ENCODE data around the gene NLK.

The NLK gene

DNA sequence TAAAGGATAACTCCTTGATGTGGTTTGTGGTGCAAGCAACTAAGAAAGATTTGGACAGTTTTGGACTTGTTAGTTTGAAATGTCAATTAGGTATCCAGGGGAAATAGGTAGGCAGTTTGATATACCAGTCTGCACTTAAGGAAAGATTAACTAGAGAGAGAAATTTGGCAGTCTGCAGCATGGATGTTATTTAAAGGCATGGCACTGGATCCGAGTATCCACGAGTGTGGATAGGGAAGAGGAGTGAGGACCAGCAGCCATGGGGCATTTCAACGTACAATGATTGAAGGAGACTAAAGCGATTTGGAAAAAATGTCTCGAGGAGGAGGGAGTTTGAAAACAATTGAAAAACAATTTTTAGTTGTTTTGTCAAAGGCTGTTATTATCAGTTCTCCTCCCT, 117.4 kb downstream of the NLK start:
- DNase-seq: no peak
- no peak for TF ChIP-seq CTCF (IDR thresholded peaks at IDR 0.05; ENCODE audit: low read depth, low read length)
- H3K4me3 ChIP-seq (ENCODE audit: low read depth, low read length): no peak overlapping the region
- no peak overlapping the region for H3K27ac ChIP-seq
- no peaks in the 10 kb centered on the region; the same call in 1 of the 2 replicates for H3K36me3 ChIP-seq
- no peaks in the 10 kb centered on the region for H3K27me3 ChIP-seq (ENCODE audit: insufficient read depth, low read depth, severe bottlenecking)
- no peaks in the 10 kb centered on the region for H3K9me3 ChIP-seq (ENCODE audit: severe bottlenecking)

DNA sequence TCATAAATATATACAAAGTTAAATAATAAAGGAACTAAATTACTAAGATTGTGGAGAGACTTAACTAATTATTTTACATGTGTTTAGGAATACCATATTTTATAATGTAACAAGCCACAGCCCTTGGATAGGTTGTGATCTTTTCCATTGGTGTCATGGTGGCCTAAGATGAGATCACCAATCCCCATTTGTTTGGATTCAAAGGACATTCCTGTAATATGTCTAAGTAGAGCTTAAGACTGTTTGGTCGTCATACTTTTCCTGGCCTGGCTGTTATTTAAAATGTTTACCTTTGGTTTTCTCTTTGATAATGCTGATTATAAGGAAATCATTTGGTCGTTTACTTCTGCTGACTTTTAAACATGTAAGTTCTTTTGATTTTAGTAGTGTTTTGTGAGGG, 118.1 kb downstream of the NLK start:
- no peaks in the 10 kb centered on the region for H3K27me3 ChIP-seq (ENCODE audit: insufficient read depth, low read depth, severe bottlenecking)
- no peak for TF ChIP-seq CTCF (IDR thresholded peaks at IDR 0.05; ENCODE audit: low read depth, low read length)
- no peak for DNase-seq
- no peak overlapping the region for H3K4me3 ChIP-seq (ENCODE audit: low read depth, low read length)
- H3K9me3 ChIP-seq (ENCODE audit: severe bottlenecking): no peaks in the 10 kb centered on the region
- H3K36me3 ChIP-seq: peaks cover 4% of the 10 kb centered on the region; the same call in 1 of the 2 replicates
- H3K27ac ChIP-seq: no peak overlapping the region

- H3K9me3 ChIP-seq (ENCODE audit: severe bottlenecking): no peaks in the 10 kb centered on the region
- no peaks in the 10 kb centered on the region for H3K27me3 ChIP-seq (ENCODE audit: insufficient read depth, low read depth, severe bottlenecking)
- TF ChIP-seq CTCF (IDR thresholded peaks at IDR 0.05; ENCODE audit: low read depth, low read length): no peak
- H3K4me3 ChIP-seq (ENCODE audit: low read depth, low read length): no peak overlapping the region
- DNase-seq: no peak
- peaks cover 4% of the 10 kb centered on the region for H3K36me3 ChIP-seq
- no peak overlapping the region for H3K27ac ChIP-seq
Observed at GRCh38 chr17:28161311-28161710, 118.8 kb downstream of the NLK start.

DNA sequence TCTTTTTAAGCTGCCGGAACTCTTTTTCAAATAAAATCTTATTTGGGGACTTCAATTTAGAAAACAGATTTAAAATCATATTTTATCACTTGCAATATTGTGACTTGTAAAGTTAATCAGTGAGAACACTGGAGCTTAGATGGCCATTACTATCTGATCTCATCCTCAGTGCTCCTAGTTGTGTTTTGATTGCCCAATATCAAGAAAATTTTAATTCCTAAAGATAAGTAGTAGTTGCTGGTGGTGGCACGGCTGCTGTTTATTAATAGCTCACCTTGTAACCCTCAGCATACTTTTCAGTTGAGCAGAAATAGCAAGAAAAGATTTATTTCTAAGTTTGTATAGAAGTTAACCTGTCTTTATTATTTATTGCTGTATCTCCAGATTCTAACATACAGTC, 124.0 kb downstream of the NLK start:
- no peak for DNase-seq
- H3K9me3 ChIP-seq (ENCODE audit: severe bottlenecking): no peaks in the 10 kb centered on the region
- H3K27me3 ChIP-seq (ENCODE audit: insufficient read depth, low read depth, severe bottlenecking): no peaks in the 10 kb centered on the region
- no peak overlapping the region for H3K27ac ChIP-seq
- H3K36me3 ChIP-seq: peaks cover 20% of the 10 kb centered on the region
- H3K4me3 ChIP-seq (ENCODE audit: low read depth, low read length): no peak overlapping the region
- TF ChIP-seq CTCF (IDR thresholded peaks at IDR 0.05; ENCODE audit: low read depth, low read length): no peak

DNA sequence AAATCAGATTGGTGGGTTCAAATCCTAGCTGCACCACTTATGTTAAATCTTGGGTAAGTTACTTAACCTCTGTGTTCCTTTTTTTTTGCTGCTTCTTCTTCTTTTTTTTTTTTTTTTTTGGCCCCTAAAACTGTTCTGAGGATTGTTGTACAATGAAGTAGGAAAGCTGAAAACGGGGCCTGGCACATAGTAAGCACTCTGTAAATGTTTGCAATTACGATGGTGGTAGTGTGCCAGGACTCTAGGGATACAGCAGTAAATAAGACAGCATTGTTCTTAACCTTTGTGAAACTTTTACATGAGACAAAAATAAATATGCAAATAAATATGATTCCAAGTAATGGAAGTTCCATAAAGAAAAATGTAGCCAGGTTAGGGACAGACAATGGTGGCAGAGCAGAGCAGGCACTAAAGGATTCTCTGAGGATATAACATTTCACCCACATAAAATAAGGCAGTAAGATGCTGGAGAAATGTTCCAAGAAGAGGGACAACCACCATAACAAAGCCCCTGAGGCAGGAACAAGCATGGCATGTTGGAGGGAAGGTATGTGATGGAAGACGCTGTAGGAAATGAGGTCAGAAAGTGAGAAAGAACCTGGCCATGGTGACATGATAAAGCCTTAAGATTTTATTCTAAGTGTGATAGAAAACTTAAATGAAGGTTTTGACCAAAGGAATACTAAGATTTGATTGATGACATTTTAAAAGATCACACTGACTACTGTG, 127.3 kb downstream of the NLK start:
- H3K36me3 ChIP-seq: peaks cover 32% of the 10 kb centered on the region
- no peaks in the 10 kb centered on the region for H3K9me3 ChIP-seq (ENCODE audit: severe bottlenecking)
- no peaks in the 10 kb centered on the region for H3K27me3 ChIP-seq (ENCODE audit: insufficient read depth, low read depth, severe bottlenecking)
- no peak for TF ChIP-seq CTCF (IDR thresholded peaks at IDR 0.05; ENCODE audit: low read depth, low read length)
- DNase-seq: no peak
- no peak overlapping the region for H3K27ac ChIP-seq
- H3K4me3 ChIP-seq (ENCODE audit: low read depth, low read length): no peak overlapping the region

GRCh38 chr17:28170771-28171170, 128.3 kb downstream of the NLK start:
- peaks cover 34% of the 10 kb centered on the region for H3K36me3 ChIP-seq
- no peak overlapping the region for H3K27ac ChIP-seq
- H3K4me3 ChIP-seq (ENCODE audit: low read depth, low read length): no peak overlapping the region
- TF ChIP-seq CTCF (IDR thresholded peaks at IDR 0.05; ENCODE audit: low read depth, low read length): no peak
- H3K9me3 ChIP-seq (ENCODE audit: severe bottlenecking): no peaks in the 10 kb centered on the region
- no peaks in the 10 kb centered on the region for H3K27me3 ChIP-seq (ENCODE audit: insufficient read depth, low read depth, severe bottlenecking)
- DNase-seq: no peak

Data from WERI-Rb-1 (cell line).